ENCODE data around the gene TRIM72.

DNA sequence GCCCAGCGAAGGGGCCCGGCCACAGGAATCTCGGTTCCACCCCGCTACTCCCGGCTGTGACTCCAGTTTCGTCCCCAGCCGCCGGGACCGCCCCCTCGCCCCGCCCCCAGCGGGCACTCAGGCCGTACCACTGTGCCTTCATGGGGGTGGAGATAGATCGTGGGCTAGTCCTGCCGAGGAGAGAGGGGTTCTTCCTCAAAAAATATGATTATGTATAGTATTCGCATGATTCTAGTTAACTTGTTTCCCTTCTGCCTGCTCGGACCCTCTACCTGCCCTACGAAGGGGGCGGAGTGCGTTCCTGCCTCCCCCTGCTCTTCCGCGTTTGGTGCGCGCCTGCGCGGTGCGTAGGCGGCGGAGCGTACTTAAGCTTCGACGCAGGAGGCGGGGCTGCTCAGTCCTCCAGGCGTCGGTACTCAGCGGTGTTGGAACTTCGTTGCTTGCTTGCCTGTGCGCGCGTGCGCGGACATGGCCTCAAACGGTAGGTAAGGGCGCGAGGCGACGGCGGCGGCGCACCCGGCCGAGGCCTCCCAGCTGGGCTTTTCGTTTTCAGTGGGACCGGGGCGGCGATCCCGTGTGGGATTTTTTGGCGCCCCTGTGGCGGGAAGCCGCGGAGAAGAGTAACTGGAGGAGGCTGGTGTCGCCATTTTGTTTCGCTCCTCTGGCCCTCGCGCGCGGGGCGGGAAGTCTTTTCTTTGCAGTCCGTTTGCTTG, 34.0 kb upstream of the TRIM72 start, which contains the start of gene FUS:
- TF ChIP-seq, protein P1, sequence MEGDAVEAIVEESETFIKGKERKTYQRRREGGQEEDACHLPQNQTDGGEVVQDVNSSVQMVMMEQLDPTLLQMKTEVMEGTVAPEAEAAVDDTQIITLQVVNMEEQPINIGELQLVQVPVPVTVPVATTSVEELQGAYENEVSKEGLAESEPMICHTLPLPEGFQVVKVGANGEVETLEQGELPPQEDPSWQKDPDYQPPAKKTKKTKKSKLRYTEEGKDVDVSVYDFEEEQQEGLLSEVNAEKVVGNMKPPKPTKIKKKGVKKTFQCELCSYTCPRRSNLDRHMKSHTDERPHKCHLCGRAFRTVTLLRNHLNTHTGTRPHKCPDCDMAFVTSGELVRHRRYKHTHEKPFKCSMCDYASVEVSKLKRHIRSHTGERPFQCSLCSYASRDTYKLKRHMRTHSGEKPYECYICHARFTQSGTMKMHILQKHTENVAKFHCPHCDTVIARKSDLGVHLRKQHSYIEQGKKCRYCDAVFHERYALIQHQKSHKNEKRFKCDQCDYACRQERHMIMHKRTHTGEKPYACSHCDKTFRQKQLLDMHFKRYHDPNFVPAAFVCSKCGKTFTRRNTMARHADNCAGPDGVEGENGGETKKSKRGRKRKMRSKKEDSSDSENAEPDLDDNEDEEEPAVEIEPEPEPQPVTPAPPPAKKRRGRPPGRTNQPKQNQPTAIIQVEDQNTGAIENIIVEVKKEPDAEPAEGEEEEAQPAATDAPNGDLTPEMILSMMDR (conservative IDR thresholded peaks at IDR 0.05 in 1 of 2, IDR thresholded peaks at IDR 0.05 in 1 of 2; ENCODE audit: extremely low read depth in 1 of 2, insufficient read depth in 1 of 2, low read depth in 1 of 2, low read length in 2 of 2): no peak
- TF ChIP-seq EZH2 (IDR thresholded peaks at IDR 0.05; ENCODE audit: borderline replicate concordance, low read length): no peak
